ENCODE results near the gene MLST8. TPM values are rescaled to one million over a fixed set of nuclear protein-coding genes. Genes with fewer than 3 reads are reported as not detected.

The MLST8 gene
- total and polyA plus RNA-seq, 7 donors: 18.8 to 60.5 (median 35.0) TPM

DNA sequence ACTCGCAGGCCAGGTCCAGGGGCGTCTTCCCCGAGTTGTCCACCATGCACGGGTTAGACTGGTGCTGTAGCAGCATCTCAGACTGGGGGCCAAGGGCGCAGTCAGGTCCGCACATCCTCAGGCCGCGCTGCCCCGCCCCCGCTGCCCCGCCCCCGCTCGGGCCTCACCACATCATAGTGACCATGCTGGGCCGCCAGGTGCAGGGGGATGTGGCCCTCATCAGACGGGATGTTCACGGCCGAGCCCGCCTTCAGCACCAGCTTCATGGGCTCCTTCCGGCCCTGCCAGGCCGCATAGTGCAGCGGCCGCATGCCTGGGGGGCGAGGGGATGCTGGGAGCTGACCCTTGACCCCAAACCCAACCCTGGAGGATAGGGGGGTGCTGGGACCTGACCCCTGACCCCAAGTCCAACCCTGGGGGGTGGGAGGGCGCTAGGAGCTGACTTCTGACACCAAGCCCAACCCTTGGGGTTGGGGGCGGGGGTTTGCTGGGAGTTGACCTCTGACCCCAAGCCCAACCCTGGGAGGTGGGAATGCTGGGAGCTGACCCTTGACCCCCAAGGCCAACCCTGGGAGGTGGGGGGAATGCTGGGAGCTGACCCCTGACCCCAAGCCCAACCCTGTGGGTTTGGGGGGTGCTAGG is 15.9 kb upstream of the MLST8 start:
- Histone ChIP-seq H3K4me1 (no peaks in the 10 kb centered on the region), H3K9me3 (no peaks in the 10 kb centered on the region), H3K36me3 (ENCODE audit: insufficient read depth in 1 of 2, low read depth in 1 of 2) (no peaks in the 10 kb centered on the region), H3K27me3 (ENCODE audit: insufficient read depth in 3 of 3, low read length in 2 of 3) (peaks cover 0 to 7% (median 1%) of the 10 kb centered on the region in 3 donors), H3K4me3 (no peak overlapping the region), H3K27ac (no peak overlapping the region)
- TF ChIP-seq, protein P1, sequence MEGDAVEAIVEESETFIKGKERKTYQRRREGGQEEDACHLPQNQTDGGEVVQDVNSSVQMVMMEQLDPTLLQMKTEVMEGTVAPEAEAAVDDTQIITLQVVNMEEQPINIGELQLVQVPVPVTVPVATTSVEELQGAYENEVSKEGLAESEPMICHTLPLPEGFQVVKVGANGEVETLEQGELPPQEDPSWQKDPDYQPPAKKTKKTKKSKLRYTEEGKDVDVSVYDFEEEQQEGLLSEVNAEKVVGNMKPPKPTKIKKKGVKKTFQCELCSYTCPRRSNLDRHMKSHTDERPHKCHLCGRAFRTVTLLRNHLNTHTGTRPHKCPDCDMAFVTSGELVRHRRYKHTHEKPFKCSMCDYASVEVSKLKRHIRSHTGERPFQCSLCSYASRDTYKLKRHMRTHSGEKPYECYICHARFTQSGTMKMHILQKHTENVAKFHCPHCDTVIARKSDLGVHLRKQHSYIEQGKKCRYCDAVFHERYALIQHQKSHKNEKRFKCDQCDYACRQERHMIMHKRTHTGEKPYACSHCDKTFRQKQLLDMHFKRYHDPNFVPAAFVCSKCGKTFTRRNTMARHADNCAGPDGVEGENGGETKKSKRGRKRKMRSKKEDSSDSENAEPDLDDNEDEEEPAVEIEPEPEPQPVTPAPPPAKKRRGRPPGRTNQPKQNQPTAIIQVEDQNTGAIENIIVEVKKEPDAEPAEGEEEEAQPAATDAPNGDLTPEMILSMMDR (IDR thresholded peaks at IDR 0.05): no peak
- 89 to 91% (median 90%) methylated on average over 24 to 25 of the region's 25 CpGs for WGBS, 3 donors
- intact Hi-C loops (cut with DNase I): no loop called here
- no peak for ATAC-seq
- no peak for DNase-seq

DNA sequence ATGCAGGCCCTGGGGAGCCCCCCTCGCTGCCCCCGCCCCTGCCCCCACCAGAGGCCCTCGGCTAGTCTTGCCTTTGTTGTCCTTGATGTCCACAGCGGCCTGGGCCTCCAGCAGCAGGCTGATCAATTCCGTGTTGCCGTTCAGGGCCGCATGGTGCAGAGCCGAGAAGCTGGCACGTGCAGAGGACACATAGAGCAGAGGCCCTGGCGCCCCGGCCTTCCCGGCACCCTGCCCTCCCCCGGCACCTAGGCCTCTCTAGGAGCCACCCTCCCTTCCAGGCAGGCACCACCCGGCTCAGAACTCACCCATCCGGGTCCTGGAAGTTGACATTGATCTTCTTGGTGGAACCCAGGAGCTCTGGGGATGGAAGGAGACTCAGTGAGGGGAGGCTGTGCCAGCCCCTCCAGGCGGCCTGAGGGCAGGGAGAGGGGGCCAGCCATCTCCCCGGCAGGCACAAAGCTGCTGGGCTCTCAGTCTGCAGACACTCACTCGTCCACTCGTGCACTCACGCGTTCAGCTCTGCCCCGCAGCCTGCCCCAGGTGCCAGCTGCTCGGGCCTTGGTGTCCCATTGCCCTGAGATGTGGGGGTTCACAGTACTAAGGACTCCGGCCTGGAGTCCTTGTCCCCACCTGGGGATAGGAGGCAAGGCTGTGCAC is 15.1 kb upstream of the MLST8 start:
- no peak overlapping the region for H3K4me3 ChIP-seq
- H3K27ac ChIP-seq: no peak overlapping the region
- TF ChIP-seq, protein P1 (IDR thresholded peaks at IDR 0.05): no peak
- no peaks in the 10 kb centered on the region for H3K36me3 ChIP-seq (ENCODE audit: insufficient read depth in 1 of 2, low read depth in 1 of 2)
- ATAC-seq: no peak
- no peaks in the 10 kb centered on the region for H3K9me3 ChIP-seq
- DNase-seq: no peak
- WGBS, 3 donors: 77 to 81% (median 79%) methylated on average over 24 of the region's 24 CpGs
- H3K27me3 ChIP-seq (ENCODE audit: insufficient read depth in 3 of 3, low read length in 2 of 3): peaks cover 0 to 14% (median 7%) of the 10 kb centered on the region in 3 donors
- intact Hi-C loops (cut with DNase I): loop anchor here in 1 of 2 donors (5.0 kb wide), 1 partner anchor 312 kb away; no protein-coding TSS in a partner anchor
- H3K4me1 ChIP-seq: peaks cover under 1% of the 10 kb centered on the region

DNA sequence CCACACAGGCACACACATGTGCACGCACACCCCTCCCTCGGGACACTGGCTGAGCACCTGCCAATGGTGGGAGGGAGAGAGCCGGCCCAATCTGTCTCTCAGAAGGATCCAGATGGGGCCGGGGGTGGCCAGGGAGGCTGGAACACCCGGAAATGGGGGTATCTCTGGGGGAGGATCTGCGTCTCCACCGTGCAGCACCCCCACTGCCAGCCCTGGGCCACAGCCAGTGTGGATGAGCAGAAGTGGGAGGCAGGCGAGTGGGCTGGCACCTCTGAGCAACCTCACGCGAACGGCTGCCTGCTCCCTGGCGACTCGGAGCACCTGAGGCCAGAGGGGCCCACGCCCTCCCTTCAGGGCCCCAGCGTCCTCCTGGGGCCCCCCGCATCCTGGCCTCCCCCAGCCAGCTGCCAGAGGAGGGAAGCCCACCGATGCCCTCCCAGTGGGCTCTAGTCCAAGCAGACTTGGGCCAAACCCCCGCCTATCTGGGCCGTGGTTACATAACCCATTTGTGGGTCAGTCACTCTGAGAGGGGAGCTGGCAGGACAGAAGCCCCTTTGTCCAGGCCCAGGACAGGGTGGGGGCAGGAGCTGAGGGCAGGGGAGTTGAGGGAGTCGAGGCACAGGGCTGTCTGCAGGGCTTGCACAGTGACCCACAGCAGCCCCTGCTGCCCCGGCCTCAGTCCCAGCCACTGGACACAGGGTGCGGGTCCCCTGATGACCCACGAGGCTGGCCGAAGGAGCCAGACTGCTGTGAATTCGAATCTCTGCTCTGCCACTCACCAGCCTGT is 14.4 kb upstream of the MLST8 start:
- peaks cover 0 to 22% (median 7%) of the 10 kb centered on the region in 3 donors for H3K27me3 ChIP-seq (ENCODE audit: insufficient read depth in 3 of 3, low read length in 2 of 3)
- no peak for DNase-seq
- H3K4me1 ChIP-seq: peaks cover 7% of the 10 kb centered on the region
- intact Hi-C loops (cut with DNase I): loop anchor here in 1 of 2 donors (5.0 kb wide), 1 partner anchor 311 kb away; no protein-coding TSS in a partner anchor
- ATAC-seq: no peak
- H3K27ac ChIP-seq: no peak overlapping the region
- H3K36me3 ChIP-seq (ENCODE audit: insufficient read depth in 1 of 2, low read depth in 1 of 2): no peaks in the 10 kb centered on the region
- H3K4me3 ChIP-seq: no peak overlapping the region
- TF ChIP-seq, protein P1 (IDR thresholded peaks at IDR 0.05): no peak
- 71 to 74% (median 72%) methylated on average over 24 to 25 of the region's 25 CpGs for WGBS, 3 donors
- H3K9me3 ChIP-seq: no peaks in the 10 kb centered on the region

DNA sequence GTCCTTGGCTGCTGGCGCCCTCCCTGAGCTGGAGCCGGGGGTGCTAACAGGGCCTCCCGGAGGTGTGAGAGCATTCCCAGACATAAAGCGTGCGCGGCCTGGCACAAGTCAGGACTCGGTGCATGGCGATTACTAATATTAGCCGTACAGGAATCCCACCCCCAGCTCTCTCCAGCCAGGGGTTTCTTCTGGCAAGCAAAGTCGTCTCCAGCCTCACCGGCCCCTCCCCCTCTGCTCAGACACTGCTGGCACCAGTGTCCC is 13.9 kb upstream of the MLST8 start:
- intact Hi-C loops (cut with DNase I): loop anchor here in 1 of 2 donors (5.0 kb wide), 1 partner anchor 311 kb away; no protein-coding TSS in a partner anchor
- no peak for ATAC-seq
- TF ChIP-seq, protein P1 (IDR thresholded peaks at IDR 0.05): no peak
- no peaks in the 10 kb centered on the region for H3K9me3 ChIP-seq
- WGBS, 3 donors: 79 to 84% (median 81%) methylated on average over 11 of the region's 11 CpGs
- H3K27me3 ChIP-seq (ENCODE audit: insufficient read depth in 3 of 3, low read length in 2 of 3): peaks cover 0 to 25% (median 7%) of the 10 kb centered on the region in 3 donors
- H3K27ac ChIP-seq: no peak overlapping the region
- DNase-seq: no peak
- H3K4me1 ChIP-seq: peaks cover 8% of the 10 kb centered on the region
- H3K36me3 ChIP-seq (ENCODE audit: insufficient read depth in 1 of 2, low read depth in 1 of 2): no peaks in the 10 kb centered on the region
- no peak overlapping the region for H3K4me3 ChIP-seq
